GM23338 (cell line): ENCODE results near the gene CMIP. TPM values are rescaled to one million over a fixed set of nuclear protein-coding genes. Genes with fewer than 3 reads are reported as not detected.
"Not testable (repeated sequence)": the region's sequence is repeated elsewhere in the genome, so short reads cannot be mapped to it uniquely, and the experiment has no call there.

Experiments used
- ATAC-seq: fragments of 200-7000 bp; cut with Tn5 transposase; 3 replicates; pipeline ENCODE4 v1.9.1; 2020
- DNase-seq: peaks from one replicate; pipeline ENCODE4 v3.0.0-alpha.2; 2015; ENCODE audit warnings: low spot score
- H2AFZ ChIP-seq: fragments of 200-600 bp; sonication (generic); 2 replicates; pipeline ENCODE4 v1.8.0; 2016; ENCODE audit warnings: antibody characterized with exemption, mild to moderate bottlenecking, moderate library complexity
- H3F3A ChIP-seq: fragments of 200-600 bp; sonication (generic); replicated peaks from 2 replicates; pipeline ENCODE4 v1.8.0; 2017; ENCODE audit warnings: antibody characterized with exemption, mixed run types, low read depth
- H3K27ac ChIP-seq: fragments of 200-600 bp; sonication (generic); 2 replicates; pipeline ENCODE4 v1.6.1; 2016; ENCODE audit warnings: low read depth
- H3K27me3 ChIP-seq: fragments of 200-600 bp; sonication (generic); 2 replicates; pipeline ENCODE4 v1.8.0; 2016; ENCODE audit warnings: mild to moderate bottlenecking, mixed run types, moderate library complexity; ENCODE audit not compliant: insufficient read depth
- H3K36me3 ChIP-seq: fragments of 200-600 bp; sonication (generic); 2 replicates; pipeline ENCODE4 v1.8.0; 2016; ENCODE audit warnings: mild to moderate bottlenecking; ENCODE audit not compliant: insufficient read depth
- H3K4me1 ChIP-seq: fragments of 200-600 bp; sonication (generic); 2 replicates; pipeline ENCODE4 v1.8.0; 2016; ENCODE audit warnings: mild to moderate bottlenecking, moderate library complexity; ENCODE audit not compliant: insufficient read depth
- H3K4me2 ChIP-seq: fragments of 200-600 bp; sonication (generic); 2 replicates; pipeline ENCODE4 v1.7.1; 2017; ENCODE audit warnings: mixed run types
- H3K4me3 ChIP-seq: fragments of 200-600 bp; sonication (generic); 2 replicates; pipeline ENCODE4 v1.6.1; 2016; ENCODE audit warnings: mixed run types
- H3K79me2 ChIP-seq: fragments of 200-600 bp; sonication (generic); replicated peaks from 2 replicates; pipeline ENCODE4 v1.8.0; 2017; ENCODE audit warnings: mild to moderate bottlenecking; ENCODE audit not compliant: insufficient read depth
- H3K9me2 ChIP-seq: fragments of 200-600 bp; sonication (generic); 2 replicates; pipeline ENCODE4 v1.8.0; 2017; ENCODE audit not compliant: insufficient read depth
- H4K20me1 ChIP-seq: fragments of 200-600 bp; sonication (generic); replicated peaks from 2 replicates; pipeline ENCODE4 v1.8.0; 2017; ENCODE audit warnings: mild to moderate bottlenecking; ENCODE audit not compliant: insufficient read depth
- H3K27ac Mint-ChIP-seq: 2 replicates; pipeline ENCODE4 v1.8.0; 2020; ENCODE audit warnings: inconsistent platforms, mild to moderate bottlenecking, moderate library complexity, mixed read lengths
- H3K27me3 Mint-ChIP-seq: 3 replicates; pipeline ENCODE4 v1.8.0; 2022; ENCODE audit warnings: low read depth, mild to moderate bottlenecking, moderate library complexity, mixed read lengths, inconsistent platforms; ENCODE audit not compliant: insufficient read depth, poor library complexity
- H3K36me3 Mint-ChIP-seq: 3 replicates; pipeline ENCODE4 v1.8.0; 2021; ENCODE audit warnings: low read depth, mild to moderate bottlenecking, inconsistent platforms, moderate library complexity, mixed read lengths
- H3K4me1 Mint-ChIP-seq: 3 replicates; pipeline ENCODE4 v1.8.0; 2020; ENCODE audit warnings: mild to moderate bottlenecking, inconsistent platforms, mixed read lengths
- H3K4me3 Mint-ChIP-seq: 3 replicates; pipeline ENCODE4 v1.8.0; 2021; ENCODE audit warnings: moderate library complexity, mild to moderate bottlenecking, inconsistent platforms, mixed read lengths
- H3K9me3 Mint-ChIP-seq: 3 replicates; pipeline ENCODE4 v1.8.0; 2020; ENCODE audit warnings: moderate library complexity, mild to moderate bottlenecking, inconsistent platforms, mixed read lengths
- CTCF ChIP-seq, 2 experiments: fragments of 200-600 bp in 1 of 2; sonication (generic) in 1 of 2; conservative IDR thresholded peaks; 2 replicates each; pipeline versions ENCODE4 v1.5.1 to v1.6.1; 2016 to 2017; ENCODE audit warnings: antibody characterized with exemption in 2 of 2, low read depth in 2 of 2, mild to moderate bottlenecking in 2 of 2, moderate library complexity in 1 of 2
- EZH2phosphoT487 ChIP-seq: fragments of 200-600 bp; sonication (generic); IDR thresholded peaks from one replicate; pipeline ENCODE4 v1.8.1; 2018; ENCODE audit warnings: antibody characterized with exemption; ENCODE audit not compliant: unreplicated experiment
- NANOG ChIP-seq: IDR thresholded peaks from 2 replicates; pipeline ENCODE4 v1.6.1; 2016; ENCODE audit warnings: antibody characterized with exemption, borderline replicate concordance
- POLR2AphosphoS5 ChIP-seq: IDR thresholded peaks from 2 replicates; pipeline ENCODE4 v1.6.1; 2016; ENCODE audit warnings: antibody characterized with exemption, low read depth
- STAT1 ChIP-seq: IDR thresholded peaks from one replicate; pipeline ENCODE4 v1.6.1; 2016; ENCODE audit warnings: antibody characterized with exemption; ENCODE audit not compliant: unreplicated experiment
- ZNF114 ChIP-seq: fragments of 250-450 bp; sonication (Bioruptor Pico); IDR thresholded peaks from 2 replicates; pipeline ENCODE4 v1.5.0; 2020; ENCODE audit warnings: mild to moderate bottlenecking, moderate library complexity
- ZNF331 ChIP-seq: fragments of 250-450 bp; sonication (Bioruptor Pico); IDR thresholded peaks from 2 replicates; pipeline ENCODE4 v1.5.0; 2020; ENCODE audit warnings: low read depth, mild to moderate bottlenecking, moderate library complexity
- ZNF462 ChIP-seq: fragments of 250-450 bp; sonication (Bioruptor Pico); IDR thresholded peaks from 2 replicates; pipeline ENCODE4 v1.5.0; 2020; ENCODE audit warnings: mild to moderate bottlenecking, moderate library complexity
- polyA plus RNA-seq: library from polyadenylated mRNA; unstranded; fragments of >200 nt; fragmentation: Nextera tagmentation; extraction: Ambion mirVana; gene quantifications from 2 replicates; pipeline ENCODE4 v1.2.1, GENCODE V29; 2016
- total RNA-seq: library from RNA; depleted of rRNA; stranded (reverse); fragments of >200 nt; shearing (Covaris generic); gene quantifications from 2 replicates; pipeline ENCODE4 v1.2.3, GENCODE V29; 2014
- TF ChIP-seq, protein P1 (sequence below): IDR thresholded peaks from 2 replicates; pipeline ENCODE4 v1.6.1; 2016; ENCODE audit warnings: antibody characterized with exemption
- TF ChIP-seq, protein P2 (sequence below): IDR thresholded peaks from one replicate; pipeline ENCODE4 v1.6.1; 2018; ENCODE audit warnings: antibody characterized with exemption; ENCODE audit not compliant: unreplicated experiment

Gene CMIP
- total and polyA plus RNA-seq, 2 experiments from 2014 or later = 9.5 to 62.3 TPM

DNA sequence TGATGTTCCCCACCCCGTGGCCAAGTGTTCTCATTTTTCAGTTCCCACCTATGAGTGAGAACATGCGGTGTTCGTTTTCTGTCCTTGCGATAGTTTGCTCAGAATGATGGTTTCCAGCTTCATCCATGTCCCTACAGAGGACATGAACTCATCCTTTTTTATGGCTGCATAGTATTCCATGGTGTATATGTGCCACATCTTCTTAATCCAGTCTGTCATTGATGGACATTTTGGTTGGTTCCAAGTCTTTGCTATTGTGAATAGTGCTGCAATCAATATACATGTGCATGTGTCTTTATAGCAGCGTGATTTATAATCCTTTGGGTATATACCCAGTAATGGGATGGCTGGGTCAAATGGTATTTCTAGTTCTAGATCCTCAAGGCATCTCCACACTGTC is 244.2 kb downstream of the CMIP start:
- not testable (repeated sequence) for DNase-seq, H3K9me2 ChIP-seq, H3K4me1 ChIP-seq, H3K36me3 ChIP-seq, H3K27ac Mint-ChIP-seq, H4K20me1 ChIP-seq, H3K4me1 Mint-ChIP-seq, ATAC-seq, H3K4me3 Mint-ChIP-seq, H3K27me3 ChIP-seq, H3K4me2 ChIP-seq, H2AFZ ChIP-seq, H3K27ac ChIP-seq, H3F3A ChIP-seq, H3K4me3 ChIP-seq, H3K27me3 Mint-ChIP-seq, H3K9me3 Mint-ChIP-seq
- peaks cover 17% of the 10 kb centered on the region for H3K36me3 Mint-ChIP-seq
- peaks cover 15% of the 10 kb centered on the region; the same call in 1 of the 2 replicates for H3K79me2 ChIP-seq

DNA sequence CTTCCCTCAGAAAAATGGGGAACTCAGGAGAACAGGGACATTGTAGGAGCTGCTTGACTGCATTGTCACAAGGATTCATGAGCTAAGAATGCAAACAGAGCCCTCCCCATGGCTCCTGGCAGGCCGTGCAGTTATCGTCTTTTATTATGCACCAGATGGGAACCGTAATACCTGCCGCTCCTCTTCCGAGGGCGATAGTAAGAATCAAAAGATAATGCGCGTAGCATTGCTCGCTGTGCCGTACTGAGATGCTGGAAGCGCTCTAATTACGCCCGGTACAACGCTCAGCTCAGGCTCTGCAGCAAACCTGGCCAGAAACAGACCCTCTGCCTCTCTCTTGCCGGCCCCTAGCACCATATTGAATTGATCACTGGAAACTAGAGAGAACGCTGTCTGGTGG is 247.4 kb downstream of the CMIP start:
- ATAC-seq (no peak), DNase-seq (no peak)
- Histone ChIP-seq H3K4me1 (no peaks in the 10 kb centered on the region), H3K79me2 (peaks cover 15% of the 10 kb centered on the region; the same call in 1 of the 2 replicates), H3K27ac (no peak overlapping the region), H3K4me3 (no peak overlapping the region), H3K36me3 (no peaks in the 10 kb centered on the region), H2AFZ (no peak overlapping the region), H3K4me2 (no peak overlapping the region), H3F3A (0 out of 2 replicates have a peak, but pooled peaks cover 6% of the 10 kb centered on the region), H3K9me2 (no peaks in the 10 kb centered on the region), H3K27me3 (no peaks in the 10 kb centered on the region), H4K20me1 (no peaks in the 10 kb centered on the region; the same call in none of the 2 replicates)
- Mint-ChIP-seq H3K27me3 (peaks cover 2% of the 10 kb centered on the region), H3K27ac (peak overlapping the region; percentile 29; the same call in 1 of the 2 replicates), H3K36me3 (peaks cover 22% of the 10 kb centered on the region), H3K4me3 (no peak overlapping the region), H3K4me1 (peaks cover 14% of the 10 kb centered on the region; the same call in 2 of the 3 replicates), H3K9me3 (no peaks in the 10 kb centered on the region)
- no peak for TF ChIP-seq POLR2AphosphoS5
- TF ChIP-seq STAT1 = no peak
- TF ChIP-seq EZH2phosphoT487 = no peak
- TF ChIP-seq, protein P1, sequence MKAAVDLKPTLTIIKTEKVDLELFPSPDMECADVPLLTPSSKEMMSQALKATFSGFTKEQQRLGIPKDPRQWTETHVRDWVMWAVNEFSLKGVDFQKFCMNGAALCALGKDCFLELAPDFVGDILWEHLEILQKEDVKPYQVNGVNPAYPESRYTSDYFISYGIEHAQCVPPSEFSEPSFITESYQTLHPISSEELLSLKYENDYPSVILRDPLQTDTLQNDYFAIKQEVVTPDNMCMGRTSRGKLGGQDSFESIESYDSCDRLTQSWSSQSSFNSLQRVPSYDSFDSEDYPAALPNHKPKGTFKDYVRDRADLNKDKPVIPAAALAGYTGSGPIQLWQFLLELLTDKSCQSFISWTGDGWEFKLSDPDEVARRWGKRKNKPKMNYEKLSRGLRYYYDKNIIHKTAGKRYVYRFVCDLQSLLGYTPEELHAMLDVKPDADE = no peak
- no peak for TF ChIP-seq CTCF (conservative IDR thresholded peaks at IDR 0.05; ENCODE audit: low read depth in 2 of 2)
- TF ChIP-seq ZNF331 (CRISPR knock-in tag) = no peak
- TF ChIP-seq ZNF114 (CRISPR knock-in tag) = no peak
- no peak for TF ChIP-seq NANOG
- TF ChIP-seq, protein P2, sequence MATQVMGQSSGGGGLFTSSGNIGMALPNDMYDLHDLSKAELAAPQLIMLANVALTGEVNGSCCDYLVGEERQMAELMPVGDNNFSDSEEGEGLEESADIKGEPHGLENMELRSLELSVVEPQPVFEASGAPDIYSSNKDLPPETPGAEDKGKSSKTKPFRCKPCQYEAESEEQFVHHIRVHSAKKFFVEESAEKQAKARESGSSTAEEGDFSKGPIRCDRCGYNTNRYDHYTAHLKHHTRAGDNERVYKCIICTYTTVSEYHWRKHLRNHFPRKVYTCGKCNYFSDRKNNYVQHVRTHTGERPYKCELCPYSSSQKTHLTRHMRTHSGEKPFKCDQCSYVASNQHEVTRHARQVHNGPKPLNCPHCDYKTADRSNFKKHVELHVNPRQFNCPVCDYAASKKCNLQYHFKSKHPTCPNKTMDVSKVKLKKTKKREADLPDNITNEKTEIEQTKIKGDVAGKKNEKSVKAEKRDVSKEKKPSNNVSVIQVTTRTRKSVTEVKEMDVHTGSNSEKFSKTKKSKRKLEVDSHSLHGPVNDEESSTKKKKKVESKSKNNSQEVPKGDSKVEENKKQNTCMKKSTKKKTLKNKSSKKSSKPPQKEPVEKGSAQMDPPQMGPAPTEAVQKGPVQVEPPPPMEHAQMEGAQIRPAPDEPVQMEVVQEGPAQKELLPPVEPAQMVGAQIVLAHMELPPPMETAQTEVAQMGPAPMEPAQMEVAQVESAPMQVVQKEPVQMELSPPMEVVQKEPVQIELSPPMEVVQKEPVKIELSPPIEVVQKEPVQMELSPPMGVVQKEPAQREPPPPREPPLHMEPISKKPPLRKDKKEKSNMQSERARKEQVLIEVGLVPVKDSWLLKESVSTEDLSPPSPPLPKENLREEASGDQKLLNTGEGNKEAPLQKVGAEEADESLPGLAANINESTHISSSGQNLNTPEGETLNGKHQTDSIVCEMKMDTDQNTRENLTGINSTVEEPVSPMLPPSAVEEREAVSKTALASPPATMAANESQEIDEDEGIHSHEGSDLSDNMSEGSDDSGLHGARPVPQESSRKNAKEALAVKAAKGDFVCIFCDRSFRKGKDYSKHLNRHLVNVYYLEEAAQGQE = no peak
- no peak for TF ChIP-seq ZNF462
